HFFc6 (cell line): ENCODE measurements around the gene SPTB. TPM values are rescaled to one million over a fixed set of nuclear protein-coding genes. Genes with fewer than 3 reads are reported as not detected.

Source experiments
- DNase-seq: peaks from one replicate; pipeline ENCODE4 v3.0.0-alpha.2; 2018
- H3K27ac Mint-ChIP-seq: 2 replicates; pipeline ENCODE4 v1.8.0; 2020; ENCODE audit warnings: mild to moderate bottlenecking, mixed read lengths
- H3K27me3 Mint-ChIP-seq: 2 replicates; pipeline ENCODE4 v1.8.0; 2021; ENCODE audit warnings: mild to moderate bottlenecking, moderate library complexity, mixed read lengths; ENCODE audit not compliant: insufficient read depth
- H3K36me3 Mint-ChIP-seq: 2 replicates; pipeline ENCODE4 v1.8.0; 2021; ENCODE audit warnings: low read depth, mixed read lengths
- H3K4me1 Mint-ChIP-seq: 2 replicates; pipeline ENCODE4 v1.8.0; 2020; ENCODE audit warnings: low read depth, mixed read lengths
- H3K4me3 Mint-ChIP-seq: 2 replicates; pipeline ENCODE4 v1.8.0; 2020; ENCODE audit warnings: mild to moderate bottlenecking, moderate library complexity, mixed read lengths
- H3K9me3 Mint-ChIP-seq: 2 replicates; pipeline ENCODE4 v1.8.0; 2020; ENCODE audit warnings: mild to moderate bottlenecking, mixed read lengths
- total RNA-seq, 6 experiments: library from RNA; stranded (reverse); fragmentation: NEBNext Ultra II Directional; extraction: Animal tissue kit (Norgen Biotek cat#: 25700); gene quantifications; 2 replicates in 1 of 6; 3 replicates in 5 of 6; pipeline ENCODE4 v1.2.3, GENCODE V29; 2021
- TF ChIP-seq, protein P1 (sequence below): fragments of 200-600 bp; sonication (generic); IDR thresholded peaks from 2 replicates; pipeline ENCODE4 v1.5.0; 2021; ENCODE audit warnings: antibody characterized with exemption, mild to moderate bottlenecking

SPTB gene
- total RNA-seq, 6 experiments from 2014 or later, result 0.58 to 1.1 (median 0.72) TPM

DNA sequence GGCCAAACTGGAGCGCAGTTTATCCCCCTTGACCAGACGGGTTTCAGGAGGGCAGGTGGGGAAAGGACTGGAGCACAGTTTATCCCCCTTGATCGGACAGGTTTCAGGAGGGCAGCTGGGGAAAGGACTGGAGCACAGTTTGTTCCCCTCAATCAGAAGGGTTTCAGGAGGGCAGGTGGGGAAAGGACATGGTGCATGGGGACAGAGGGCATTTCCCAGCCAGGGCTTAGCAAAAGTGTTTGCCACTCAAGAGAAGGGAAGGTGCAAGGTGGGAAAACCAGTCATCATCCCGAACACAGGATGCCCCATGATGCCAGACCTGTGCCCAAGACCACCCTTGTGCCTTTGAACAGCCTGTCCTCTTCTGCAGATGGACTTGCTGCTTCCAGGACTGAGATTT is 54.7 kb downstream of the SPTB start:
- H3K9me3 Mint-ChIP-seq, result no peaks in the 10 kb centered on the region
- TF ChIP-seq, protein P1, sequence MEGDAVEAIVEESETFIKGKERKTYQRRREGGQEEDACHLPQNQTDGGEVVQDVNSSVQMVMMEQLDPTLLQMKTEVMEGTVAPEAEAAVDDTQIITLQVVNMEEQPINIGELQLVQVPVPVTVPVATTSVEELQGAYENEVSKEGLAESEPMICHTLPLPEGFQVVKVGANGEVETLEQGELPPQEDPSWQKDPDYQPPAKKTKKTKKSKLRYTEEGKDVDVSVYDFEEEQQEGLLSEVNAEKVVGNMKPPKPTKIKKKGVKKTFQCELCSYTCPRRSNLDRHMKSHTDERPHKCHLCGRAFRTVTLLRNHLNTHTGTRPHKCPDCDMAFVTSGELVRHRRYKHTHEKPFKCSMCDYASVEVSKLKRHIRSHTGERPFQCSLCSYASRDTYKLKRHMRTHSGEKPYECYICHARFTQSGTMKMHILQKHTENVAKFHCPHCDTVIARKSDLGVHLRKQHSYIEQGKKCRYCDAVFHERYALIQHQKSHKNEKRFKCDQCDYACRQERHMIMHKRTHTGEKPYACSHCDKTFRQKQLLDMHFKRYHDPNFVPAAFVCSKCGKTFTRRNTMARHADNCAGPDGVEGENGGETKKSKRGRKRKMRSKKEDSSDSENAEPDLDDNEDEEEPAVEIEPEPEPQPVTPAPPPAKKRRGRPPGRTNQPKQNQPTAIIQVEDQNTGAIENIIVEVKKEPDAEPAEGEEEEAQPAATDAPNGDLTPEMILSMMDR, result no peak
- no peak for DNase-seq
- no peaks in the 10 kb centered on the region for H3K36me3 Mint-ChIP-seq
- H3K27me3 Mint-ChIP-seq, result peaks cover 4% of the 10 kb centered on the region
- no peak overlapping the region for H3K4me3 Mint-ChIP-seq
- no peak overlapping the region for H3K27ac Mint-ChIP-seq
- peaks cover 53% of the 10 kb centered on the region for H3K4me1 Mint-ChIP-seq

DNA sequence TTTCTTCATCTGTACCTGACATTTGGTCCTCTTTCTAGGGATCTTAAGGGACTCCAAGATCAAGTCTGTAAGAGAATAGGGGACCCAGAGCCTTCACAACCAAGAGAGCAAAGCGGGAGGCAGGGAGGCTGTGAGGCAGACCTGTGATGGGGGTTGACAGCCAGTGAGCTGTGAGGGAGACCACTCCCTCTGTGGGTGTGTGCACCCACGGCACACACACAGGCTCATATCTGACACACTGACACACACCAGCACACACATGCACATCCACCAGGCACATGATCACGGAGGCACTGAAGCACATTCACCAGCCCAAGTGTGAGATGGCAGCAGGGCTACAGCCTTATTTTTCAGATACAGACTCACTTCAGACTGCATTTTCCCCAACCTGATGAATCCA is 55.2 kb downstream of the SPTB start:
- Mint-ChIP-seq H3K36me3 (no peaks in the 10 kb centered on the region), H3K9me3 (no peaks in the 10 kb centered on the region), H3K4me3 (no peak overlapping the region), H3K27me3 (peaks cover 2% of the 10 kb centered on the region; the same call in 1 of the 2 replicates), H3K27ac (no peak overlapping the region), H3K4me1 (peaks cover 53% of the 10 kb centered on the region)
- no peak for DNase-seq
- TF ChIP-seq, protein P1, result no peak

DNA sequence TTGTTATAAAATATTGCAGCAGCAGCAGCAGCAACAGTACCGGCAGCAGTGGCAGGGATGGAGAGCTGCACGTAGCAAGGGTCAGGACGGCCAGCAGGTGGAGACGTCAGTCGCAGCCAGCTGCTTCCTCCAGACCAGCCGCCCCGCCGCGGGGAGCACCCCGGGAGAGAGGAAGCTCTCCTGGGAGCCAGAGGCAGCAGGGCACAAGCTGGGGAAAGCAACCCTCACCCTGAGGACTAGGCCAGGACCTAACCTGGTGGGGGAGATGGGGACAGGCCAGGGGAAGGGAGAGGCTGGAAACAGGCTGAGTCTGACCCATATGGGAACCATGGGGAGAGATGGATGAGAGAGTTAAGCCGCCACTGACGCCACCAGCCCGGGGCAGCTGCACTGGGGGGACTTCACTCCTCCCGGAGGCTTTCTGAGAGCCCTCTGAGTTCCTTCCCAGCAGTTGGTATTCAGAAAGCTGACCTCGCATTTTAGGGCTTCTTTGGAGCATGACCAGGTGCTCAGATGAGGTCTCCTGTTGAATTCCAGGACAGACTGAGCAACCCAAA is 56.3 kb downstream of the SPTB start:
- H3K4me3 Mint-ChIP-seq, result peak overlapping the region; percentile 61
- peak; percentile 68 for DNase-seq

DNA sequence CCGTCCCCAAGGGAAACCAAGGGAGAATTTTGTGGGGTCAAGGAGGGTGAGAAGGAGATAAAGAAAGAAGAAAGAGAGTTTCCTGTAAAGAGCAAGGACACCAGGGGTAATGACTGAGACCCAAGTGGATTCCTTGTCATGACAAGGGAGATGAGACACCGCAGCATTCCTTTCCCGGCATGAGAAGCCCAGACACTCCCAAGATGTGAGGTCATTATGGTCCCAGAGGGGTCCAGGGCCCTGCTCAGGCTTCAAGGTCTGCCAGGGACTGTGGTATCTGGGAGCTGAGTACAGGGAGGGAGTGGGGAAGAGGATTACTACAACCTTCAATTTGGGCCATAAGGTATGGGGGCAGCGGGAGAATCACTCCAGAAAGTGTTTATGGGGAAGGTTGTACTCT is 58.1 kb downstream of the SPTB start:
- Mint-ChIP-seq H3K27me3 (peaks cover 3% of the 10 kb centered on the region), H3K36me3 (no peaks in the 10 kb centered on the region), H3K9me3 (no peaks in the 10 kb centered on the region), H3K4me1 (peaks cover 65% of the 10 kb centered on the region), H3K4me3 (no peak overlapping the region), H3K27ac (no peak overlapping the region)
- TF ChIP-seq, protein P1, result no peak
- no peak for DNase-seq

More for the DNA sequence above, 56.3 kb downstream of the SPTB start:
- H3K4me1 Mint-ChIP-seq, result peaks cover 60% of the 10 kb centered on the region
- H3K27me3 Mint-ChIP-seq, result peaks cover 6% of the 10 kb centered on the region
- H3K36me3 Mint-ChIP-seq, result no peaks in the 10 kb centered on the region
- H3K9me3 Mint-ChIP-seq, result no peaks in the 10 kb centered on the region
- H3K27ac Mint-ChIP-seq, result peak overlapping the region; percentile 46
- TF ChIP-seq, protein P1, result peak; percentile 88

DNA sequence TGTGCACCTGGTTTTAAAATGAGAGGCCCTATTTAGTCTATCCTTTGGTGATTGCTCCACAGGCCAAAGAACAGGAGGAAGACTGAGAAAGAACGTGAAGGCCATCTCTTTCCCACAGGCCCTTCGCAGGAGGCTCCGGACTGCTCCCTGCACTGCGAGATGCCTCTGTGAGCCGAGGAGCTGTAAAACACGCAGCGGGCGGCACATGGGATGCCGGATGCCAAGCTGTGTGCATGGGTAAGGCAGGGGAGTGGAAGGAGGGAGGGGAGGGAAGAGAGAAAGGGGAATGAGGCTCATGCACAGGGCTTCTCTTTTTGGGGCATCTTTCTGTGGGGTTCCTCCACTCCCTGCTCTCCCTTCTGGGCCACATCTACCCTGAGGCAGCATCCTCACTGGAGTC is 61.6 kb downstream of the SPTB start:
- H3K36me3 Mint-ChIP-seq, result no peaks in the 10 kb centered on the region
- H3K4me1 Mint-ChIP-seq, result peaks cover 50% of the 10 kb centered on the region
- H3K4me3 Mint-ChIP-seq, result no peak overlapping the region
- TF ChIP-seq, protein P1, result no peak
- no peak overlapping the region for H3K27ac Mint-ChIP-seq
- H3K9me3 Mint-ChIP-seq, result no peaks in the 10 kb centered on the region
- H3K27me3 Mint-ChIP-seq, result peaks cover 3% of the 10 kb centered on the region
- no peak for DNase-seq
